ENCODE results near the gene TTC28.

TTC28 gene

GRCh38 chr22:28143241-28143865 is 536.3 kb downstream of the TTC28 start:
- ATAC-seq: no peak
- no peak overlapping the region for H3K27ac Mint-ChIP-seq
- H3K4me1 Mint-ChIP-seq: no peaks in the 10 kb centered on the region
- no peaks in the 10 kb centered on the region for H3K9me3 Mint-ChIP-seq
- no peaks in the 10 kb centered on the region for H3K36me3 Mint-ChIP-seq (ENCODE audit: low read depth)
- H3K27me3 Mint-ChIP-seq: no peaks in the 10 kb centered on the region
- no peak overlapping the region for H3K4me3 Mint-ChIP-seq
- DNase-seq: no peak

- H3K27ac Mint-ChIP-seq: no peak overlapping the region
- DNase-seq (no peak), ATAC-seq (no peak)
- no peak overlapping the region for H3K4me3 Mint-ChIP-seq
- H3K4me1 Mint-ChIP-seq: no peaks in the 10 kb centered on the region
- H3K27me3 Mint-ChIP-seq: no peaks in the 10 kb centered on the region
- H3K9me3 Mint-ChIP-seq: no peaks in the 10 kb centered on the region
- H3K36me3 Mint-ChIP-seq (ENCODE audit: low read depth): no peaks in the 10 kb centered on the region
These were observed 537.2 kb downstream of the TTC28 start for GRCh38 chr22:28142361-28142961.

GRCh38 chr22:28141614-28142013 is 538.0 kb downstream of the TTC28 start:
- H3K4me3 Mint-ChIP-seq: no peak overlapping the region
- no peaks in the 10 kb centered on the region for H3K9me3 Mint-ChIP-seq
- H3K27me3 Mint-ChIP-seq: no peaks in the 10 kb centered on the region
- no peaks in the 10 kb centered on the region for H3K36me3 Mint-ChIP-seq (ENCODE audit: low read depth)
- no peak overlapping the region for H3K27ac Mint-ChIP-seq
- ATAC-seq (no peak), DNase-seq (no peak)
- no peaks in the 10 kb centered on the region for H3K4me1 Mint-ChIP-seq

GRCh38 chr22:28139961-28140360 is 539.7 kb downstream of the TTC28 start:
- H3K27me3 Mint-ChIP-seq: no peaks in the 10 kb centered on the region
- H3K27ac Mint-ChIP-seq: no peak overlapping the region
- no peaks in the 10 kb centered on the region for H3K9me3 Mint-ChIP-seq
- ATAC-seq: no peak
- no peak overlapping the region for H3K4me3 Mint-ChIP-seq
- no peaks in the 10 kb centered on the region for H3K36me3 Mint-ChIP-seq (ENCODE audit: low read depth)
- no peak for DNase-seq
- no peaks in the 10 kb centered on the region for H3K4me1 Mint-ChIP-seq

GRCh38 chr22:28139516-28139915 is 540.1 kb downstream of the TTC28 start:
- ATAC-seq (no peak), DNase-seq (no peak)
- Mint-ChIP-seq H3K9me3 (no peaks in the 10 kb centered on the region), H3K36me3 (ENCODE audit: low read depth) (no peaks in the 10 kb centered on the region), H3K4me1 (no peaks in the 10 kb centered on the region), H3K27ac (no peak overlapping the region), H3K27me3 (no peaks in the 10 kb centered on the region), H3K4me3 (no peak overlapping the region)

DNA sequence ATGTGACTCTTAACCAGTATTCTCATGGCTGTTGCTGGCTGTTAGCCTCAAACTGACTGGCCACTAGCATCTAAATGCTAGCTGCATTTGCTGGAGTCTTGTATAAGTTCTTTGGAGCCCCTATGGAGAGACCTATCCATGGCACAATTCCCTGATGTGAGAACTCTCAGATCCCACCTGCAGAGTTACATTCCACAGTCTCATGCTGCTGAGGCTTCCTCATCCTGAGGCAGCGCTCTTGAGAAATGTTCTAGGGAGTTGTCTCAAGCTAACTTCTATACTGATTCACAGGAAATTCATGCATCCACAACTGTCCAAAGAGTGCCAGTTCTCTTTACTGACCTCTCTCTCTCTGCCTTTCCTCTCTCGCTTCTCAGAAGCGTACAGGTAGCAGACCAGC is 542.6 kb downstream of the TTC28 start:
- DNase-seq: no peak
- no peaks in the 10 kb centered on the region for H3K27me3 Mint-ChIP-seq
- H3K4me1 Mint-ChIP-seq: no peaks in the 10 kb centered on the region
- no peak overlapping the region for H3K4me3 Mint-ChIP-seq
- H3K9me3 Mint-ChIP-seq: no peaks in the 10 kb centered on the region
- ATAC-seq: no peak
- no peaks in the 10 kb centered on the region for H3K36me3 Mint-ChIP-seq (ENCODE audit: low read depth)
- no peak overlapping the region for H3K27ac Mint-ChIP-seq

DNA sequence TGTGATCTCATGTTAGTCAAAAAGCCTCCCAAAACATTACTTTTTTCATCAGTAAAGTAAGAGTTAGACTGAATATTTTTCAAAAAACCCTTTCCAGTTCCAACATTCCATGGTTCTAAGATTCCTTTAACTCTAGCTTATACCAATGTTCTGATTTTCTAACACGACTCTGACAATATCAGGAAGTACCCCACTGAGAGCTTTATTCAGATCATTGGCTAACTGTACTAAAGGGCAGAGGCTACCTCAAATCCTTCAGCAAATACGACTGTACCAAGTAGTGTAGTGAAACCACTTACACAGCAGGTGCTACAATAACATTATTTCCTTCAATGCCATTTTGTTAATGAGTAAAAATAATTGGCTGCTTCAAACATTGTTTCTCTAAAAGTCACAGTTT is 547.2 kb downstream of the TTC28 start:
- H3K27me3 Mint-ChIP-seq: no peaks in the 10 kb centered on the region
- no peaks in the 10 kb centered on the region for H3K9me3 Mint-ChIP-seq
- H3K36me3 Mint-ChIP-seq (ENCODE audit: low read depth): no peaks in the 10 kb centered on the region
- H3K4me3 Mint-ChIP-seq: no peak overlapping the region
- ATAC-seq: no peak
- no peak overlapping the region for H3K27ac Mint-ChIP-seq
- DNase-seq: no peak
- H3K4me1 Mint-ChIP-seq: no peaks in the 10 kb centered on the region

DNA sequence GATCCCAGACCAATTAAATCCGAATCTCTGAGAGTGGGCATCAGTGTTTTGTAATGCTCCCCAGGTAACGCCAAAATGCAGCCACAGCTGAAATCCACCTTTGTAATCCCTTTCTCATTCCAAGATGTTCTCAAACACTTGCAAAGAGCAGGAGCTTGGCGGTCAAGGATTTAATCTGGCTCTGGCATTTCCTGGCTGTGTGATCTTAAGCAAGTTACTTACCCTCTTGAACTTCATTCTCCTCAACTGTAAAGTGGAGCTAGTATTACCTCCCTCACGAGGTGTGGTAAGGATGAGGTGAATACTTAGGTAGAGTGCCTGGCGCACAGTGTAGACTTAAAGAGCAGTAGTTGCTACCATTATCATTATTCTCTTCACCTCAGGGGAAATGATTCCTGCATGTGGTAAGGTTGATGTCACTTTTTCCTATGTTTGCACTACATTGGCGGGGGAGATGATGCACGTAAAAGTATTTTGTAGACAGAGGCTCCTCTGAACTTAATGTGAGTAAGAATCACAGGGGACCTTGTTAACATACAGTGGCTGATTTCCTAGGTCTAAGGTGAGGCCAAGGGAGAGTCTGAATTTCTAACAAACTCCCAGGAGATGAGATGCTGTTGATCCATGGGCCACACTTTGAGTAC is 550.2 kb downstream of the TTC28 start:
- DNase-seq (no peak), ATAC-seq (no peak)
- no peak overlapping the region for H3K27ac Mint-ChIP-seq
- no peaks in the 10 kb centered on the region for H3K36me3 Mint-ChIP-seq (ENCODE audit: low read depth)
- no peaks in the 10 kb centered on the region for H3K4me1 Mint-ChIP-seq
- no peak overlapping the region for H3K4me3 Mint-ChIP-seq
- H3K9me3 Mint-ChIP-seq: no peaks in the 10 kb centered on the region
- H3K27me3 Mint-ChIP-seq: no peaks in the 10 kb centered on the region

- H3K4me3 Mint-ChIP-seq: no peak overlapping the region
- DNase-seq (no peak), ATAC-seq (no peak)
- H3K27ac Mint-ChIP-seq: no peak overlapping the region
- H3K4me1 Mint-ChIP-seq: no peaks in the 10 kb centered on the region
- no peaks in the 10 kb centered on the region for H3K36me3 Mint-ChIP-seq (ENCODE audit: low read depth)
- H3K9me3 Mint-ChIP-seq: no peaks in the 10 kb centered on the region
- peaks cover 2% of the 10 kb centered on the region for H3K27me3 Mint-ChIP-seq
These were observed 550.8 kb downstream of the TTC28 start for GRCh38 chr22:28128827-28129226.

- Mint-ChIP-seq H3K27ac (no peak overlapping the region), H3K36me3 (ENCODE audit: low read depth) (no peaks in the 10 kb centered on the region), H3K4me3 (no peak overlapping the region), H3K4me1 (no peaks in the 10 kb centered on the region), H3K27me3 (peaks cover 2% of the 10 kb centered on the region), H3K9me3 (no peaks in the 10 kb centered on the region)
- DNase-seq (no peak), ATAC-seq (no peak)
These were observed 553.8 kb downstream of the TTC28 start for GRCh38 chr22:28125799-28126198.

DNA sequence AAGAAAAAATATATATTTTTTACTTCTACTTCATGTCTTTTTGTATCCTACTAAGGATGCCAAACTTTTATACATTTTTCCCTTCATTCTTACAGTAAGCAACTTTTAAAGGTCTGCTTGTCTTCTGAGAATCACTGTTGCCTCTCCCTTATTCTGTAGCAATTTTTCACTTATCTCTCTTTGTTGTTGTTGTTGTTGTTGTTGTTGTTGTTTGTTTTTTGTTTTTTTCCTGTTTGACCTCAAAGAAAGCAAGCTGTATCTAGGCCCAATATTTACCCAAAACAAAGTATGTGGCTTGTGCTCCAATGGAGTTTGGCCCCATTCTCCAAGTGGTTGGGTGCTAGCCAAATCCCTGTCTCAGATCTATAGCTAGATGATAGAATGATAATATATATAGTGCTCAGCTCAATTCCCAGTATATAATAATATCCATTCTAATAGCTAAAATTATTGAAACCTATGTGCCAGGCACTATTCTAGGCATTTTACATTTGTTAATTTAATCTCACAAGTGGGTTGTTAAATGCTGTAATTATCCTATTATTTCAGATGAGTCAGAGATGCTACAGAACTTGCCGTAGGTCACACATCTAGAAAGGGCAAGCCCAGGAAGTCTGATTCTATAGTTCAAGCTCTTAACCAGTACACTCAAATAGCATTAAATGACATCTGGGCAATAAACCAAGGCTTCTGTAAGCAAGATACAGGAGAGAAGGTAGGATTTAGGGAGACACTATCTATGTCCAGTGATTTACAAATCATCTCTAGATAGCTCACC is 555.5 kb downstream of the TTC28 start:
- no peaks in the 10 kb centered on the region for H3K4me1 Mint-ChIP-seq
- ATAC-seq: no peak
- H3K9me3 Mint-ChIP-seq: no peaks in the 10 kb centered on the region
- no peak overlapping the region for H3K27ac Mint-ChIP-seq
- H3K27me3 Mint-ChIP-seq: peaks cover 2% of the 10 kb centered on the region
- H3K36me3 Mint-ChIP-seq (ENCODE audit: low read depth): no peaks in the 10 kb centered on the region
- DNase-seq: no peak
- H3K4me3 Mint-ChIP-seq: no peak overlapping the region

DNA sequence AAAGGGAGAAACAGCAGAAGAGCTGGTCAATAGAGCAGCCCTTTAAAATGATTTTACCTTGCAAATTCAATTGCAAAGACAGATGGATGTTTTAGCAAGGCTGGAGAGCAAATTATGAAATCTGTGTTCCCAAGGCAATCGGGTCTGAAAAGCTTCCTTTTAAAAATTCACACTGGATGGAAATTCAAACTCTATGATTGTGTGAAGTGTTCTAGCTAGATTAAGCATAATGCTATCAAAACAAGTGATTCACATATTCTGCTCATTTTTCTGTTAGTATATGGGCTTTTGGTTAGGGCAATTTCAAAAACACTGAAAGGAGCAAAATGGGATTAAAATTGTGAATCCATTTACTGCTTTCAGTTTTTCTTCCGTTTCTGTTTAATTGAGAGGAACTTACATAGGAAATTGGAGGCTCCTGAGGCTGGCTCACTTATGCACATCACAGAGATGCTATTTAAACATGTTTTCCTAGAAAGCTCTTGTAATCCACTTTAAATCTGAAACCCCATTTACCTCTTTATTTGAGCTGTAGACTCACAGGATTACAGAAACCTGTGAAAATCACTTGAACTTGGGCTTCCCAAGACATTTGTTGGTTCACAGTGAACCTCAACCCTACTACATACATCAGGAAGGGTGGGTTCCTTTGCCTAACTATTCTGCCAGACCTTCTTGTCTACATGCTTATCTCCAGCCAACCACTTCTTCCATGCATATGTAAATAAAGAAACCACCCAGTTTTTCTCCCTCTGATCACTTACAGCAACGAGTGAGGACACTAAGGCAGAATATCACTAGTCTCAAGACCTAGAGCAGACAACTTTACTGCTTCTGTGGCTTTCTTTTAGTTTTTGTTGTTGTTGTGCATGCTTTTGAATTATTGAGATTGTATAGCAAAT is 558.7 kb downstream of the TTC28 start:
- Mint-ChIP-seq H3K27me3 (peaks cover 2% of the 10 kb centered on the region), H3K36me3 (ENCODE audit: low read depth) (no peaks in the 10 kb centered on the region), H3K27ac (no peak overlapping the region), H3K4me3 (no peak overlapping the region), H3K4me1 (no peaks in the 10 kb centered on the region), H3K9me3 (no peaks in the 10 kb centered on the region)
- no peak for DNase-seq
- ATAC-seq: no peak

- Mint-ChIP-seq H3K4me1 (no peaks in the 10 kb centered on the region), H3K4me3 (no peak overlapping the region), H3K27me3 (peaks cover 1% of the 10 kb centered on the region), H3K9me3 (no peaks in the 10 kb centered on the region), H3K36me3 (ENCODE audit: low read depth) (no peaks in the 10 kb centered on the region), H3K27ac (no peak overlapping the region)
- DNase-seq: no peak
- ATAC-seq: no peak
These were observed 560.5 kb downstream of the TTC28 start for GRCh38 chr22:28118957-28119631.

DNA sequence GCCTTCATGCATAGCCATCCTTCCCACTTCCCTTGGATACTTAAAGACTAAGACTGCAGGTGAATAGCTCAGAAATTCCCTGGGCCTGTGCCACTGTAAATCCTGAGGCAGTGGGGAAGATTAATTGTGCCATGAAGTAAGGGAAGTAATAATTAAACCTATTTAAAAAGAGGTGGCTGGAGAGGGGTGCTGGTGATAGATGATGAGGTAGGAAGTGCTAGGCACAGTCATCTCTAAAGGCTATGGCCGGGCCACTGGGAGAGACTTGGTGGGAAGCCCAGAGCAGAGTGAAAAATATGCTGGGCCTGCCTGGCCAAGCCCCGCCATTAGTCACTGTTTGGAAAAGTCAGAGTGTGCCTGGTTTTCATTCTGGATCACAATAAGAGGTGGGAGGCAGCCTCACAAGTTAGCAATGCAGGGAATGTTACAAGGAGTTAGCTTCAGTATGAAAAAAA is 563.4 kb downstream of the TTC28 start:
- DNase-seq: no peak
- Mint-ChIP-seq H3K36me3 (ENCODE audit: low read depth) (no peaks in the 10 kb centered on the region), H3K4me1 (no peaks in the 10 kb centered on the region), H3K4me3 (no peak overlapping the region), H3K27ac (no peak overlapping the region), H3K9me3 (no peaks in the 10 kb centered on the region), H3K27me3 (no peaks in the 10 kb centered on the region)
- ATAC-seq: no peak
